ENCODE results near the gene RBKS.
A peak's percentile ranks its signal among the peaks of the same experiment; 100 is the strongest.

The RBKS gene

DNA sequence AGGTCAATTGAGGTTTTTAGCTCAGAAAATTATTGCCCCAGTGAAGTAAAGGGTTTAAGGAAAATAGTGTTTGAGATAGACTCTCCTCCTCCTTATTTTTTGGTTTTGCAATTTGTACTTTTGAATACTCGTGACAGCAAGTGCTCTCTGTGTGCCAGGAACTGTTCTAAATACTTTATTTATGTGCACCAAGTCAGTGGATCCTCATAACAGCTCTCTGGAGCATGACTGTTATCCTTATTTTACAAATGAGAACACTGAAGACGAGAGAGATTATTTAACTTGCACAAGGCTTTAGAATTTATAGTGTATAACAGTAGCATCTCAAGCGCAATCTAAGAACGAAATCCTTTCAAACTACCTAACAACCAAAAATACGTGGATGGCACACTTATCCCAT lies 25.0 kb upstream of the RBKS start:
- DNase-seq (ENCODE audit: low spot score in 2 of 2) (no peak), ATAC-seq (ENCODE audit: low read depth) (no peak)
- H3K9me3 Mint-ChIP-seq, result no peaks in the 10 kb centered on the region
- no peak overlapping the region for H3K4me3 Mint-ChIP-seq
- no peaks in the 10 kb centered on the region for H3K27me3 Mint-ChIP-seq
- no peak overlapping the region for H3K27ac Mint-ChIP-seq
- H3K4me1 Mint-ChIP-seq, result peaks cover 20% of the 10 kb centered on the region
- peaks cover 8% of the 10 kb centered on the region for H3K36me3 Mint-ChIP-seq

GRCh38 chr2:27914805-27915175 lies 24.6 kb upstream of the RBKS start:
- Mint-ChIP-seq H3K4me3 (no peak overlapping the region), H3K27ac (no peak overlapping the region), H3K27me3 (no peaks in the 10 kb centered on the region), H3K4me1 (peaks cover 18% of the 10 kb centered on the region), H3K36me3 (peaks cover 8% of the 10 kb centered on the region), H3K9me3 (no peaks in the 10 kb centered on the region)
- no peak for ATAC-seq (ENCODE audit: low read depth)
- DNase-seq (ENCODE audit: low spot score in 2 of 2), result no peak

DNA sequence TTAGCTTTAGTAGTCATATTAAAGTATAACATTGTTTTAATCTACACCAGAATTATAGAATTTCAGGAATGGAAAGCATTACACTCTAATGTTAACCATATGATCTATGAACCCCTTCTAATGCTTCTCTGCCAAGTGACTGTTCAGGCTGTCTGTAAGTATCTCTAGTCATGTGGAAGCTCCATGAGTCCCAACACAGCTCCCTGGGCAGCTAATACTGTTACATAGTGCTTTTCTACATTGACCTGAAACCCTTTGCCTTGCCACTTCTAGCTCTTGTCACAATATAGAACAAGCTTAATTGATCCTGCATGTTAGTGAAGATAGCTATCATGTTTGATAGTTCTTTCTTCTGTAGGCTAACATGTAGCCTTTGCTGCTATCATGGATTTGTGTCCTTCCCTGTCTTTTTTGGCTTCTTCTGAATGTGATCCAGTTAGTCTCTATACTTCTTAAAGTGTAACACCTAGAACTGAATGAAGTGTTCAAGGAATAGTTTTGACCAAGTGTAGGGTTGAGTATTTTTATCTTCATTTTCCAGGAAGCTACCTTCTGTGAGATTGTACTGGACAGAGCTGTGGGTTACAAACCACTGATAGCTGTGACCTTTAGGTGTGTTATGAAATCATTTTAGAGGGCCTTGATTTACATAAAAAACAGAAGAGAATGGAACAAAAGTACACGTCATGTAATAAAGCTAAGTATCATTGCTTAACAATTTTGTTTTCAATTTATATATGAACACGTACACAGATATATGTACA lies 24.0 kb upstream of the RBKS start:
- H3K4me3 Mint-ChIP-seq, result no peak overlapping the region
- peaks cover 18% of the 10 kb centered on the region for H3K4me1 Mint-ChIP-seq
- peak overlapping the region; percentile 37 for H3K27ac Mint-ChIP-seq
- no peaks in the 10 kb centered on the region for H3K27me3 Mint-ChIP-seq
- H3K36me3 Mint-ChIP-seq, result peaks cover 8% of the 10 kb centered on the region
- ATAC-seq (ENCODE audit: low read depth), result no peak
- no peak for DNase-seq (ENCODE audit: low spot score in 2 of 2)
- no peaks in the 10 kb centered on the region for H3K9me3 Mint-ChIP-seq

DNA sequence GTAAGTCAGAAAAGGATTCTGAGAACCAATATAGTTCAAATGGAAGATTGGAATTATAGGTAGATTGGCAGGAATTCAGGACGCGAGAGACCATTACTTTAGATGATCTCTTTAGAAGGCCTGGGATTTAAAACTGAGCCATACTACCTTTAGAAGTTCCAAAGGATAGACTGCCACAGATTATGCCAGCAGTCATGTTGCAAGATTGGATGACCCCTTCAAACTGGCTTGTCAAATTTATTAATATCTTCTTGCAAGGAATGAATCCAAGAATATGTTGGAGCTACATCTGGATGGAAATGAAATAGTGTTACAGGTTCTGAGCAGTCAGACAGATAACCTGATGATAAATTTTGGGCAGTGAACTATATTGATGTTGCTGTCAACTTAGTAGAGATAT lies 22.3 kb upstream of the RBKS start:
- Mint-ChIP-seq H3K27me3 (no peaks in the 10 kb centered on the region), H3K27ac (no peak overlapping the region), H3K36me3 (peaks cover 14% of the 10 kb centered on the region), H3K9me3 (no peaks in the 10 kb centered on the region), H3K4me3 (no peak overlapping the region), H3K4me1 (peaks cover 20% of the 10 kb centered on the region)
- ATAC-seq (ENCODE audit: low read depth) (no peak), DNase-seq (ENCODE audit: low spot score in 2 of 2) (no peak)

GRCh38 chr2:27911458-27912210 lies 21.4 kb upstream of the RBKS start:
- DNase-seq (ENCODE audit: low spot score in 2 of 2) (no peak), ATAC-seq (ENCODE audit: low read depth) (peak; percentile 88)
- Mint-ChIP-seq H3K27me3 (no peaks in the 10 kb centered on the region), H3K27ac (peak overlapping the region; percentile 65), H3K4me3 (no peak overlapping the region), H3K4me1 (peaks cover 21% of the 10 kb centered on the region), H3K36me3 (peaks cover 15% of the 10 kb centered on the region), H3K9me3 (no peaks in the 10 kb centered on the region)

GRCh38 chr2:27909901-27910300 lies 19.7 kb upstream of the RBKS start:
- peaks cover 25% of the 10 kb centered on the region for H3K36me3 Mint-ChIP-seq
- peaks cover 24% of the 10 kb centered on the region for H3K4me1 Mint-ChIP-seq
- ATAC-seq (ENCODE audit: low read depth), result no peak
- H3K27me3 Mint-ChIP-seq, result no peaks in the 10 kb centered on the region
- no peak overlapping the region for H3K4me3 Mint-ChIP-seq
- no peaks in the 10 kb centered on the region for H3K9me3 Mint-ChIP-seq
- DNase-seq (ENCODE audit: low spot score in 2 of 2), result no peak
- no peak overlapping the region for H3K27ac Mint-ChIP-seq

DNA sequence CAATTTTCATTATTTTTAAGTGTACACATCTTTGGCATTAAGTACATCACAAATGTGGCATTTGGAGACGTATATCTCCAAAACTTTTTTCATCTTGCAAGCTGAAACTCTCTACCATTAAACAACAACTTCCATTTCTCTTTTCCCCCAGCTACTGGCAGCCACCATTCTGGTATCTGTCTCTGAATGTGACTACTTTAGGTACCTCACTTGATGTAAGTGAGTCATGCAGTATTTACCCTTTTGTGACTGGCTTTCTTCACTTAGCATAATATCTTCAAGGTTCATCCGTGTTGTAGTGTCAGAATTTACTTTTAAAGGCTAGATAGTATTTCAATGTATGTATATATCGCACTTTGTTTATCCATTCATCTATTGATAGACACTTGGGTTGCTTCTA lies 17.4 kb upstream of the RBKS start:
- peaks cover 26% of the 10 kb centered on the region for H3K36me3 Mint-ChIP-seq
- no peak for ATAC-seq (ENCODE audit: low read depth)
- peaks cover 18% of the 10 kb centered on the region for H3K4me1 Mint-ChIP-seq
- H3K4me3 Mint-ChIP-seq, result no peak overlapping the region
- DNase-seq (ENCODE audit: low spot score in 2 of 2), result no peak
- no peak overlapping the region for H3K27ac Mint-ChIP-seq
- no peaks in the 10 kb centered on the region for H3K27me3 Mint-ChIP-seq
- no peaks in the 10 kb centered on the region for H3K9me3 Mint-ChIP-seq

GRCh38 chr2:27906074-27906473 lies 15.9 kb upstream of the RBKS start:
- Mint-ChIP-seq H3K4me1 (peaks cover 10% of the 10 kb centered on the region), H3K9me3 (no peaks in the 10 kb centered on the region), H3K36me3 (peaks cover 22% of the 10 kb centered on the region), H3K27ac (no peak overlapping the region), H3K4me3 (no peak overlapping the region), H3K27me3 (no peaks in the 10 kb centered on the region)
- ATAC-seq (ENCODE audit: low read depth) (no peak), DNase-seq (ENCODE audit: low spot score in 2 of 2) (no peak)

DNA sequence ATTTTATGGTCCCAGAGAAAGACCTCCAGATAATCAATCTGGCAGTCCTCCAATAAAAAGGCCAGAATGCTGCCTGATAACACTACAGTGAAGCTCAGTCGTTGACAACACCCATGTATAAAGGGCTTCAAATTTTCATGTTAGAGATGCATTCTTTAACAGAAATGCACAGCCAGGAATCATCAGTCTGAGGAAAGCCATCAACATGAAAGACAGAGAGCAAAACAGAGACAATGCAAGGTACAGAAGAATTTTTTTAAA lies 14.1 kb upstream of the RBKS start:
- ATAC-seq (ENCODE audit: low read depth) (no peak), DNase-seq (ENCODE audit: low spot score in 2 of 2) (no peak)
- H3K4me3 Mint-ChIP-seq, result no peak overlapping the region
- no peak overlapping the region for H3K27ac Mint-ChIP-seq
- H3K27me3 Mint-ChIP-seq, result no peaks in the 10 kb centered on the region
- no peaks in the 10 kb centered on the region for H3K9me3 Mint-ChIP-seq
- H3K36me3 Mint-ChIP-seq, result peaks cover 22% of the 10 kb centered on the region
- peaks cover 9% of the 10 kb centered on the region for H3K4me1 Mint-ChIP-seq

GRCh38 chr2:27903649-27904404 lies 13.6 kb upstream of the RBKS start:
- no peak overlapping the region for H3K4me3 Mint-ChIP-seq
- ATAC-seq (ENCODE audit: low read depth) (no peak), DNase-seq (ENCODE audit: low spot score in 2 of 2) (no peak)
- no peaks in the 10 kb centered on the region for H3K27me3 Mint-ChIP-seq
- peaks cover 9% of the 10 kb centered on the region for H3K4me1 Mint-ChIP-seq
- no peaks in the 10 kb centered on the region for H3K9me3 Mint-ChIP-seq
- peaks cover 22% of the 10 kb centered on the region for H3K36me3 Mint-ChIP-seq
- H3K27ac Mint-ChIP-seq, result no peak overlapping the region

- Mint-ChIP-seq H3K4me1 (peaks cover 8% of the 10 kb centered on the region), H3K9me3 (no peaks in the 10 kb centered on the region), H3K36me3 (peaks cover 23% of the 10 kb centered on the region), H3K27ac (no peak overlapping the region), H3K27me3 (no peaks in the 10 kb centered on the region), H3K4me3 (no peak overlapping the region)
- DNase-seq (ENCODE audit: low spot score in 2 of 2) (no peak), ATAC-seq (ENCODE audit: low read depth) (no peak)
Observed at GRCh38 chr2:27903018-27903417, 12.8 kb upstream of the RBKS start.

GRCh38 chr2:27902098-27902497 lies 11.9 kb upstream of the RBKS start:
- peak overlapping the region; percentile 47 for H3K27ac Mint-ChIP-seq
- DNase-seq (ENCODE audit: low spot score in 2 of 2), result no peak
- no peak for ATAC-seq (ENCODE audit: low read depth)
- no peaks in the 10 kb centered on the region for H3K9me3 Mint-ChIP-seq
- H3K36me3 Mint-ChIP-seq, result peaks cover 23% of the 10 kb centered on the region
- H3K4me3 Mint-ChIP-seq, result no peak overlapping the region
- peaks cover 14% of the 10 kb centered on the region for H3K4me1 Mint-ChIP-seq
- no peaks in the 10 kb centered on the region for H3K27me3 Mint-ChIP-seq

DNA sequence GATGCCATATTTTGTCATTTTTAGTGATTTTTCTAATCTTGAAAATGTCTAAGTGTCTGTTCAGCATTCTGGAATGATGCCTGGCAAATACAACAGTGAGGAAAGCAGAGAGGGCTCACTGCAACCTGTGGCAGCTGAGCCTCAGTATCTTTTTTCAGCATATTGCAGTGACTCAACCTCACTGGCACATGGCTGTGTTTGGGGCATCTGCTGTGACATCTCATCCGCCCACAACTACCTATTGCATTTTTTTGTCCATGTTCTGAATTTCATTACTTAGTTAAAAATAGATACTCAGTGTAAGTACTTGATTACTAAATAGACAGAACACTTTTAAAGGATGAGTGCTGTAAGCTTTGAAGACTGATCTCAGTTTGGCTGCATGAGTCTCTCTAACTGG lies 11.0 kb upstream of the RBKS start:
- H3K36me3 Mint-ChIP-seq, result peaks cover 26% of the 10 kb centered on the region
- no peak for ATAC-seq (ENCODE audit: low read depth)

DNA sequence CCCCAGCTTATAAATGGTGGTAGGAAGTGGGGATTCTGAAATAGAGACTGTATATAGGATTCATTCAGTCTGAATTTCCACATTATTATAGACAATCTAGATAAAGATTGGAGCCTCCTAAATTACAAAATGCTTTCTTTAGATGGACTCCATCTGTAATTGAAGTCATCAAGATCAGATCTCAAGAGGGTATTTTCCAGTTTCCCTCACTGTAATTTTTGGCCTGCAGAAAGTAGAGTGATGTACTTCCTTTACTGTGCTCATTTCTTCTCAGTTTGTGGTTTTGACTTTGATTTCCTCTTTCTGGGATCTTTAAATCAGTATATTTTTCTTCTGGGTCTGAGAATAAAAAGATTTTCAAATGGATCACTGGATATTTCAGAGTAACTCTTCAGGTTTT lies 7.5 kb upstream of the RBKS start:
- Mint-ChIP-seq H3K27me3 (no peaks in the 10 kb centered on the region), H3K36me3 (peaks cover 30% of the 10 kb centered on the region), H3K9me3 (no peaks in the 10 kb centered on the region), H3K4me3 (no peak overlapping the region), H3K27ac (peak overlapping the region; percentile 85), H3K4me1 (peaks cover 20% of the 10 kb centered on the region)
- no peak for DNase-seq (ENCODE audit: low spot score in 2 of 2)
- peak; percentile 79 for ATAC-seq (ENCODE audit: low read depth)

More for the DNA sequence above, 11.0 kb upstream of the RBKS start:
- Mint-ChIP-seq H3K27me3 (no peaks in the 10 kb centered on the region), H3K9me3 (no peaks in the 10 kb centered on the region), H3K4me3 (no peak overlapping the region), H3K27ac (no peak overlapping the region), H3K4me1 (peaks cover 19% of the 10 kb centered on the region)
- no peak for DNase-seq (ENCODE audit: low spot score in 2 of 2)
